ENCODE data around the gene WNT9B.
"Not testable (repeated sequence)": the region's sequence is repeated elsewhere in the genome, so short reads cannot be mapped to it uniquely, and the experiment has no call there.

WNT9B gene

GRCh38 chr17:46821482-46822387, 29.6 kb upstream of the WNT9B start:
- in situ Hi-C loops (cut with MboI; ENCODE audit: low sequenced_read_pairs) = no loop called here

DNA sequence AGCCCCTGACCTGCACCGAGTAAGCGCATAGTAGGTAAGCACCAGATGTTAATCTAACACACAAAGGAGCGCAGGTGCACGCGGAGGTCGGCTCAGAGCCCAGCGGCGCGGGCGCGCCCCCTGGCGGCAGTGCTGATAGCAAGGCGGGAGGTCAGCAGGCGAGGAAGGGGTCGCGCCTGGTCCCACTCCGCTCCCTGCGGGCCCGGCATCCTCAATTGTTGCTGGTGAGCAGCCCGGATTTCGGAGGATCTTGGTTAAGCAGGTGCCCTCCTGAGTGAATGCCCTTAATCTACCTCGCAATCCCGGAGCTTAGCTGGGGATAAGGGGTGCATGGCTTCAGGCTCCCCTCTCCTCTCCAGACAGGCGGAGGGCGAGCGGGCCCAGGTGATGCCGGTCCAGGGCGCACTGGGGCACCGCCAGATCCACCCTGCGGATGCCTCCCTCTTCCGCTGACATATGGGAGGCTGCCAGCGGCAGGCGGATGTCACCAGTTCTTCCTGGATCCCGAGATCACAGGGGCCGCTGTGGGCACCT, 28.9 kb upstream of the WNT9B start:
- in situ Hi-C loops (cut with MboI; ENCODE audit: low sequenced_read_pairs) = no loop called here

- in situ Hi-C loops (cut with MboI; ENCODE audit: low sequenced_read_pairs) = no loop called here
These were observed 27.7 kb upstream of the WNT9B start for GRCh38 chr17:46823657-46824056.

DNA sequence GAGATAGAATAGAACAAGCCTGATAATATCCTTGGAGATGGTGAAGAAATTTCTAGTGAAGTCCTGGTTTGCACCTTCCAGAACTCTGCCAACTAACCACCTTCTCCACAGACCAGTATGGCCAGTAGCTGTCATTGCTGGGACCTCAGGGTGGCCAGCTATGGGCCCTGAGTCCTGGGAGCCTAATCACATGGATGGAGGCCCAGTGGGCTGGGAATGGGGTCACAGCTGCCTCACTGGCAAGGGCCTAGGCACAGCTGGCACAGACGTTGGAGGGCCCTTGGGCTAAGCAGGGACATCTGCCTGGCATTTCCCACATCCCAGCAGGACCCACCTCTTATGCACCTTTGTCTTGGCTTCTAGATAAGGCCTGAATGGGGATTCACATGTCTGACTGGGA, 25.3 kb upstream of the WNT9B start:
- in situ Hi-C loops (cut with MboI; ENCODE audit: low sequenced_read_pairs) = no loop called here

- in situ Hi-C loops (cut with MboI; ENCODE audit: low sequenced_read_pairs) = no loop called here
These were observed 24.1 kb upstream of the WNT9B start for GRCh38 chr17:46827274-46827673.

DNA sequence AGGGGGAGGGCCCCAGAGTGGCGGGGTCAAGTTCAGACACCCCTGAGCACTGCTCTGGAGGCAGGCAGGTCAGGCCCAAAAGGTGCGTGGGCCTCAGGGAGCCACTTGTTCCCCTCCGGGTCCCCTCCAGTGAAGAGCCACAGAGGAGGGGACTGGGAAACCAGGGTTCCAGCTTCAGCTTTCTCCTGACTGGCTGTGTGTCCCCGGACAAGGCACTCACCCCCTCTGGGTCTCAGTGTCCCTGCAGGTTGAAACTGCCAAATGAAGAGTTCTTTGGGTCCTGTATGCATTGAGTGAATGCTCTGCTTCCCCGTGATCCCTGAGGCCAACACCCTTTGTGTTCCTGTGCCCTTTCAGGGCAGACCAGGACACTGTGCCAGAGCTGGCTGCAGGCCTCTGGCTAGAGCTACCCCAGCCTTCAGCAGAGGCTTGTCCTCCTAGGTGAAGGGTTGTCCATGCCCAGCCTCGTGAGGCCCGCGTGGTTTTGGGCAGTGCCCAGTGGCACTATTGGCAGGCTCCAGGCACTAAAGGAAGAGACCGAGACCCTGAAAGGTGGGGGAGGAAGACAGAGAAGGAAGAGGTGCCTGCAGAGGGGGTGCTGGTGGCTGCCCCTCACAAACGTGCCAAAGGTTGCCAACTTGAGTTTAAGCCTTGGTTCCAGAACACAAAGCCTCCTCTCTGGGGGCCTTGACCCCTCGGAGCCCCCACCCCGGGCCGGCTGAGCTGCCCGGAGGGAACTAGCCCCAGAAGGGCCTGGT, 19.6 kb upstream of the WNT9B start:
- in situ Hi-C loops (cut with MboI; ENCODE audit: low sequenced_read_pairs) = no loop called here

- in situ Hi-C loops (cut with MboI; ENCODE audit: low sequenced_read_pairs) = no loop called here
These were observed 19.0 kb upstream of the WNT9B start for GRCh38 chr17:46832331-46832821.

DNA sequence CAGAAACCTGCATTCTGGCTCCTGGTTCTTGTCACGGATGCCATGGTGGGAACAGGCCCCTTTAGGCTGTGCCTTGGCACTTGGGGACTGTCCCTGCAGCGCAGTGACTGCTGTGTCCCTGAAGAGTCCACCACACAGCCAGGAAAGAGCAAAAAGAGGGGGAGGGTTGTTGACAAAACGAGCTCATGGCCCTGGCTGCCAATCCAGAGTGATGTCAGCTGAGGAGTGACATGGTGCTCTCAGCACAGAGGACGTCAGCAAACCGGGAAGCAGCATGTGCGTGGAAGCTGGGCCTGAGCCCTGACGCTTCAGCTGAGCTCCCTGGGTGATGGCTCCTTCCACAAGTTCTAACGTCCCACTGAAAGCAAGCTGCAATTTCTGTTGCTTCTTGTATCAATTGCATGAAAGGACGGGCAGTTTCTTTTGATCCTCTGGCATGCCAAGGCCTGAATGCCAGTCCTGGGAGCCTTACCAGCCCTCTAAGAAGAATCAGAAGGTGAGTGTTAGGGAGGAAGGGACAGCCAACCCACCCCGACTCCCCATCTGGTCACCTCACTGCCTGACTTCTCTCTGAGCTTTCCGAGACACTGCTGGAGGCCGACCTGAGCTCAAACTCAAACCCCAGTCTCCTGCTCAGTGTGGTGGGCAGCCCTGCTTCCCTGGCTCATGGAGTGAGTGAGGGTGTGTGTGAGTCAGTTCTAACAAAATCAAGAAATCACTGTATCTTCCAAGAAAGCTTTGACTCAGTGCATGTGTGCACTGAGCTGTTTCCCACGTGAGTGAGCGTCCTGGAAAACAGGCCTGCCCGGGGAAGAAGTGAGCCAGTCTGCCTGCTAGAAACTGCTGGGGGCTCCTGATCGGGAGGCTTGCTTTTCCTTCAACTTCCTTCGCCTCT, 18.2 kb upstream of the WNT9B start:
- in situ Hi-C loops (cut with MboI; ENCODE audit: low sequenced_read_pairs) = no loop called here

GRCh38 chr17:46833840-46834208, 17.6 kb upstream of the WNT9B start:
- in situ Hi-C loops (cut with MboI; ENCODE audit: low sequenced_read_pairs) = no loop called here

GRCh38 chr17:46834846-46835245, 16.5 kb upstream of the WNT9B start:
- in situ Hi-C loops (cut with MboI; ENCODE audit: low sequenced_read_pairs) = no loop called here

- in situ Hi-C loops (cut with MboI; ENCODE audit: low sequenced_read_pairs) = no loop called here
These were observed 14.9 kb upstream of the WNT9B start for GRCh38 chr17:46836500-46836899.

- in situ Hi-C loops (cut with MboI; ENCODE audit: low sequenced_read_pairs) = no loop called here
These were observed 13.9 kb upstream of the WNT9B start for GRCh38 chr17:46837521-46837920.

GRCh38 chr17:46839211-46839610, 12.2 kb upstream of the WNT9B start:
- in situ Hi-C loops (cut with MboI; ENCODE audit: low sequenced_read_pairs) = no loop called here

- in situ Hi-C loops (cut with MboI; ENCODE audit: low sequenced_read_pairs) = not testable (repeated sequence)
These were observed 10.8 kb upstream of the WNT9B start for GRCh38 chr17:46840596-46840995.

DNA sequence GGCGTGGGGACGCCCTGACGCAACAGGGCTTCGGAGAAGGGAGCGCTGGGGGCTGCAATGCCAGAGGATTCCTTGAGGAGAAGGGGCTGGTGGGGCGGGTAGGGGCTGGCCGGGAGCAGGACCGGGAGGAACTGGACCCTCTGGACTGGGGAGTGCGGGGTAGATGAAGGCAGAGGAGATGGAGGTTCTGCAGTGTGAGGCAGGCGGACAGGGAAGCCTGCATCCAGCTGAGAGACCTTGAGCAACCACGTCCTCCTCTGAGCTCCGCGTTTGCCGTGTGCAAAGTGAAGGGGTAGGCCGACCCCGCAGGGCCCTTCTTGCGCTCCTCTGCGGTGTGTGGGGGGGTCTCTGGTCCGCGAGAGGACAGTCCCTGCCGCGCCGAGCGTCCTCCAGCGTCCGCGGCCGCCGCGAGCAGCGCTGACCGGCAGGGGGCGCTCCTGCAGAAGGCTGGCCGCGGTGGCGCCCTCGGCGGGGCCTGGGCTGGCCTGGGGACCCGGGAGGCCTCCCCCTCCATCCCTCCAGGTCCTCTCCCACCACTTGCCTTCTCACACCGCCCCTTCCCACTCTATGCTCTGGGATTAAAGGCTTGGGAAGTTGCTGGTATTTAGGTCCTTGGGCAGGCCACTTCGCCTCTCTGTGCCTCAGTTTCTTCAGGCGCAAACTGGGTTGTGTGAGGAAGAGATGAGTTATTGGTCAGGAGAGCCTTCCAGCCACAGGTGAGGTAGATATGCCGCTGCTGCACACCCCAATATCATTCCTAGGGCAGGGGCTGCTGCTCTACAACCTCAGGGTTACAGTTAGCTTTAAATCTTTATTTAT, 9.6 kb upstream of the WNT9B start:
- in situ Hi-C loops (cut with MboI; ENCODE audit: low sequenced_read_pairs) = no loop called here

- in situ Hi-C loops (cut with MboI; ENCODE audit: low sequenced_read_pairs) = no loop called here
These were observed 8.5 kb upstream of the WNT9B start for GRCh38 chr17:46842835-46843234.

DNA sequence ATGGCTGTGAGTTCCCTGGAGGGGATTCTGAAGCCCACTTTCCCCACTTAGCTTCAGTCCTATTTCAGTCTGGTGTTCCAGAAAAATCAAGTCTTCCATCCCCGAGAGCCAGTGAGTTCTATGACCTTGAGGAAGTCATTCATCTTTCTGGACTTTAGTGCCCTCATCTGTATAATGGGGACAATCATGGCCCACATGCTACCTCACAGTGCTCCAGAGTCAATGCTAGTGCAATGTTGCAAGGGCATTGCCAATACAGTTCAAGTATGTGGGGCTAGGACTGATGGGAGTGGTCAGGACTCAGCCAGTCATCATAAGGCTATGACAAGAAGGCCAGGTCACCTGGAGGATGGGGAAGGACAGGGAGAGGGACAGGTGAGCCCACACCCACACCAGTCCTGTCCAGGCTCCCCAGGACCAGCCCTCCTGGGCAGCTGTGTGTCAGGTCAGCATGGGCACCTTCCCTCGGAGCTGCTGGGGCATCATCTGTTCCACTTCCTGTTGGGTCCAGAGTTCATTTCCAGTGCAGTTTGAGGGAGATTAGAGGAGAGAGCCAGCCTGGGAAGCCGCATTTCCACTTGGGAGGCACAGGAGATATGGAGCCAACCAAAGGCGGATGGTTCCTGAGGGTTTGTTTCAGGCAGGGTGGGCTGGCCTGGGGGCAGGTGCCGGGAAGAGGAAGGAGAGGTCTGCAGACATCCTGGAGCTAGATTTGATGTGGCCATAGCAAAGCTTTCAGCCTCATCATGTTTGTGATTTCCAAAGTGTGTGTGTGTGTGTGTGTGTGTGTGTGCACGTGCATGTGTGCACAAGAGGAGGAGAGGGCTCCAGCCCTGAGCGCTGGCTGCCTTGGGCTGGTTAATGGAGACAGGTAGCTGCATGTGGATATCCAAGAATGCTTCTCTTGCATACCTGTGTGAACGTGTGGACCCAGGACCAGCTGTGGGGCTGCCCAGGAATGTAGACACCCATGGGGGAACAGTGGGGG, 3.9 kb upstream of the WNT9B start:
- in situ Hi-C loops (cut with MboI; ENCODE audit: low sequenced_read_pairs) = no loop called here

DNA sequence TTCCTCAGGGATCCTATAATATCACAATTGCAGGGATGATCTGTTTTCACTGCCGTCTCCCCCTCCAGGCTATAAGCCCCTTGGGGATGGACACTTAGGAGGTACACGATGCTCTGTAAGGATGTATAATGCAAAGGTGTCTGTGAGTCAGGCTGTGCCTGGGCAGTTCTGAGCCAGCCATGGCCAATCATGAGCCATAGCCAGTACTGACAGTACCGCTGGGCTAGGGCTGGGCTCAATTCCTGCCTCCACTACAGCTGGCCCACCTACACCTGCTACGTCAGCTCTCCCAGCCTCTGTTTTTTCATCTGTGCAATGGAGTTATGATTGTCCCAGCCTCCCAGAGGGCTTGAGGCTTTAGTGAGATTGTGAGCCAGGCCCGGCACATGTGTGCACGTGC, 2.8 kb upstream of the WNT9B start:
- in situ Hi-C loops (cut with MboI; ENCODE audit: low sequenced_read_pairs) = no loop called here

GRCh38 chr17:46850688-46851028, 725 bp upstream of the WNT9B start:
- in situ Hi-C loops (cut with MboI; ENCODE audit: low sequenced_read_pairs) = no loop called here
